HG03432 (cell line): ENCODE measurements around the gene ID4.

ENCODE experiments used
- ATAC-seq: cut with Tn5 transposase; IDR thresholded peaks from one replicate; pipeline ENCODE4 v1.9.1; 2021; ENCODE audit warnings: mild to moderate bottlenecking, moderate library complexity; ENCODE audit not compliant: unreplicated experiment

ID4 gene

GRCh38 chr6:19857139-19857538, 20.0 kb downstream of the ID4 start:
- no peak for ATAC-seq

GRCh38 chr6:19857703-19858102, 20.5 kb downstream of the ID4 start:
- no peak for ATAC-seq

- no peak for ATAC-seq
Measured at GRCh38 chr6:19860235-19860877, 23.2 kb downstream of the ID4 start.

- no peak for ATAC-seq
Measured at GRCh38 chr6:19864285-19864684, 27.1 kb downstream of the ID4 start.

GRCh38 chr6:19865178-19865577, 28.0 kb downstream of the ID4 start:
- no peak for ATAC-seq

GRCh38 chr6:19866173-19866984, 29.2 kb downstream of the ID4 start:
- ATAC-seq: no peak

GRCh38 chr6:19866985-19867627, 29.9 kb downstream of the ID4 start:
- no peak for ATAC-seq

- no peak for ATAC-seq
Measured at GRCh38 chr6:19869464-19869863, 32.3 kb downstream of the ID4 start.

- no peak for ATAC-seq
Measured at GRCh38 chr6:19870322-19870721, 33.2 kb downstream of the ID4 start.

- no peak for ATAC-seq
Measured at GRCh38 chr6:19873031-19873430, 35.9 kb downstream of the ID4 start.

- ATAC-seq: no peak
Measured at GRCh38 chr6:19876672-19877071, 39.5 kb downstream of the ID4 start.

GRCh38 chr6:19879663-19880062, 42.5 kb downstream of the ID4 start:
- ATAC-seq: no peak

GRCh38 chr6:19880066-19880465, 42.9 kb downstream of the ID4 start:
- no peak for ATAC-seq

GRCh38 chr6:19891451-19891850, 54.3 kb downstream of the ID4 start:
- ATAC-seq: no peak
